ENCODE measurements around the gene PSME1.

PSME1 gene

GRCh38 chr14:24127673-24128072, 8.3 kb upstream of the PSME1 start:
- Histone ChIP-seq H3K9ac (ENCODE audit: low read depth, low read length, poor library complexity, severe bottlenecking) (no peak overlapping the region), H3K27me3 (ENCODE audit: insufficient read depth, low read length, poor library complexity, severe bottlenecking) (no peaks in the 10 kb centered on the region), H3K36me3 (ENCODE audit: insufficient read depth, low read length) (peaks cover 4% of the 10 kb centered on the region; the same call in 1 of the 2 replicates), H4K20me1 (ENCODE audit: insufficient read depth, low read length, poor library complexity, severe bottlenecking) (no peaks in the 10 kb centered on the region), H3K9me3 (ENCODE audit: insufficient read depth, low read depth, low read length) (no peaks in the 10 kb centered on the region), H3K79me2 (ENCODE audit: insufficient read depth, low read length) (no peaks in the 10 kb centered on the region), H3K9me2 (replicated peaks; ENCODE audit: low read depth, low read length) (no peaks in the 10 kb centered on the region), H3F3A (ENCODE audit: low read depth) (no peaks in the 10 kb centered on the region), H3K4me1 (ENCODE audit: insufficient read depth, low read length, poor library complexity, severe bottlenecking) (peaks cover 14% of the 10 kb centered on the region), H2AFZ (ENCODE audit: low read length) (no peak overlapping the region), H3K4me2 (ENCODE audit: low read depth, low read length, poor library complexity, severe bottlenecking) (no peak overlapping the region), H3K4me3 (ENCODE audit: low read length, poor library complexity, severe bottlenecking) (no peak overlapping the region)
- TF ChIP-seq EZH2phosphoT487 (IDR thresholded peaks at IDR 0.05; ENCODE audit: borderline replicate concordance) (no peak), CTCF (conservative IDR thresholded peaks at IDR 0.05; ENCODE audit: low read length) (no peak)

DNA sequence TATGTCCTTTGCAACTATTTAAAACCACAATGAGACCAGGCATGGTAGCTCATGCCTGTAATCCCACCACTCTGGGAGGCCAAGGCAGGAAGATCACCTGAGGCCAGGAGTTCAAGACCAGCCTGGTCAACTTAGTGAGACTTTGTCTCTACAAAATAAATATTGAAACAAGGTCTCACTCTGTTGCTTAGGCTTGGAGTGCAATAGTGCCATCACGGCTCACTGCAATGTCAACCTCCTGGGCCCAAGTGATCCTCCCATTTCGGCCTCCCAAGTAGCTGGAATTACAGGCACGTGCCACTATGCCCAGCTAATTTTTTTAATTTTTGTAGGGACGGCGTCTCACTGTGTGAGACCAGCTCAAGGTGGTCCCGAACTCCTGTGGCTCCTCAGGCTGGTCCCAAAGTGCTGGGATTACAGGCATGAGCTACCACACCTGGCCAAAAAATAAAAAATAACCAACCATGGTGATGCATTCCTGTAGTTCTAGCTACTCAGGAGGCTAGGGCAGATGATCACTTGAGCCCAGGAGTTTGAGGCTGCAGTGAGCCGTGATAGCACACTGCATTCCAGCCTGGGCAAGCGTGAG, 6.5 kb upstream of the PSME1 start:
- Histone ChIP-seq H3K9ac (ENCODE audit: low read depth, low read length, poor library complexity, severe bottlenecking) (no peak overlapping the region), H4K20me1 (ENCODE audit: insufficient read depth, low read length, poor library complexity, severe bottlenecking) (no peaks in the 10 kb centered on the region), H3K79me2 (ENCODE audit: insufficient read depth, low read length) (no peaks in the 10 kb centered on the region), H3K4me2 (ENCODE audit: low read depth, low read length, poor library complexity, severe bottlenecking) (no peak overlapping the region), H3K36me3 (ENCODE audit: insufficient read depth, low read length) (no peaks in the 10 kb centered on the region), H3F3A (ENCODE audit: low read depth) (no peaks in the 10 kb centered on the region), H3K4me3 (ENCODE audit: low read length, poor library complexity, severe bottlenecking) (no peak overlapping the region), H3K4me1 (ENCODE audit: insufficient read depth, low read length, poor library complexity, severe bottlenecking) (peaks cover 15% of the 10 kb centered on the region), H2AFZ (ENCODE audit: low read length) (no peak overlapping the region), H3K9me2 (replicated peaks; ENCODE audit: low read depth, low read length) (no peaks in the 10 kb centered on the region), H3K27me3 (ENCODE audit: insufficient read depth, low read length, poor library complexity, severe bottlenecking) (no peaks in the 10 kb centered on the region), H3K9me3 (ENCODE audit: insufficient read depth, low read depth, low read length) (no peaks in the 10 kb centered on the region)
- TF ChIP-seq EZH2phosphoT487 (IDR thresholded peaks at IDR 0.05; ENCODE audit: borderline replicate concordance) = no peak
- no peak for TF ChIP-seq CTCF (conservative IDR thresholded peaks at IDR 0.05; ENCODE audit: low read length)

DNA sequence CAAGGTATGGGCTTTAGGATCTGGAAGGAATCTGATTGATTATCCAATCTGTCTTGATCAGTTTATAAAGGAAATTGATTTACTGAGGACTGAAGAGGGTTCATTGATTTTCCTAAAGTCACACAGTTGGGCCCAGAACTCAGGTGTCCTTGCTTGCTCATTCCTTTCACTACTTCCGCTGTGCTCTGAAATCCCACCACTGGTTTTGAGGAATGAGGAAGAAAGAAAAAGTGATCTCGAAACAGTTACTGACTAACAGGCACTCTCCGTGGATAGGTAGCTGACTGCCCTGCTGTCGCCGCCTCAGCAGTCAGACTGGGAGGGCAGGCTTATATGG, 5.6 kb upstream of the PSME1 start, which contains the start of gene FITM1:
Gene FITM1 (plus strand): TSS at position 280 of the 337 bp plus-strand sequence. CDS start 905 bp downstream, outside the sequence.
- no peaks in the 10 kb centered on the region for H3K9me2 ChIP-seq (replicated peaks; ENCODE audit: low read depth, low read length)
- no peak within 1 kb of the TSS for H3K4me3 ChIP-seq (ENCODE audit: low read length, poor library complexity, severe bottlenecking)
- no peaks in the 10 kb centered on the region for H3K79me2 ChIP-seq (ENCODE audit: insufficient read depth, low read length)
- H2AFZ ChIP-seq (ENCODE audit: low read length) = no peak within 1 kb of the TSS
- H3K36me3 ChIP-seq (ENCODE audit: insufficient read depth, low read length) = no peaks in the 10 kb centered on the region
- TF ChIP-seq EZH2phosphoT487 (IDR thresholded peaks at IDR 0.05; ENCODE audit: borderline replicate concordance) (no peak), CTCF (conservative IDR thresholded peaks at IDR 0.05; ENCODE audit: low read length) (no peak)
- no peaks in the 10 kb centered on the region for H4K20me1 ChIP-seq (ENCODE audit: insufficient read depth, low read length, poor library complexity, severe bottlenecking)
- no peaks in the 10 kb centered on the region for H3K27me3 ChIP-seq (ENCODE audit: insufficient read depth, low read length, poor library complexity, severe bottlenecking)
- H3K4me2 ChIP-seq (ENCODE audit: low read depth, low read length, poor library complexity, severe bottlenecking) = peak within 1 kb of the TSS; percentile 12
- no peaks in the 10 kb centered on the region for H3K9me3 ChIP-seq (ENCODE audit: insufficient read depth, low read depth, low read length)
- peak within 1 kb of the TSS; percentile 17 for H3K9ac ChIP-seq (ENCODE audit: low read depth, low read length, poor library complexity, severe bottlenecking)
- no peaks in the 10 kb centered on the region for H3F3A ChIP-seq (ENCODE audit: low read depth)
- H3K4me1 ChIP-seq (ENCODE audit: insufficient read depth, low read length, poor library complexity, severe bottlenecking) = peaks cover 19% of the 10 kb centered on the region

Measured in Loucy (cell line).